Naive thymus-derived CD8-positive, alpha-beta T cell (primary cell): ENCODE data around the gene PDE3B. TPM values are rescaled to one million over a fixed set of nuclear protein-coding genes. Genes with fewer than 3 reads are reported as not detected.

Source experiments
- ATAC-seq, 2 donors: fragments of 150-1000 bp; cut with Tn5 transposase in 1 of 2; sonication (Bioruptor Pico), chemical (Tn5 transposase) in 1 of 2; 1 replicate in 1 of 2; 2 replicates in 1 of 2; pipeline ENCODE4 v1.10.0; 2021; ENCODE audit warnings: mild to moderate bottlenecking in 2 of 2, moderate library complexity in 2 of 2
- POLR2A ChIA-PET: fragments of 350-600 bp; sonication (Branson Sonifier 250); formaldehyde crosslinking; loops from one replicate; lab custom pipeline; 2021; ENCODE audit warnings: antibody characterized with exemption; lab: Charles Lee
- DNase-seq, 10 donors: peaks; one replicate each; pipeline versions ENCODE4 v3.0.0 to v3.0.0-alpha.2; 2020 to 2022
- H3K27ac Mint-ChIP-seq, 10 donors: one replicate each; pipeline ENCODE4 v1.8.0; 2020 to 2022; ENCODE audit warnings: mild to moderate bottlenecking in 10 of 10, mixed read lengths in 10 of 10, moderate library complexity in 4 of 10, inconsistent platforms in 1 of 10
- H3K27me3 Mint-ChIP-seq, 5 donors: one replicate each; pipeline ENCODE4 v1.8.0; 2021 to 2022; ENCODE audit warnings: mixed read lengths in 5 of 5
- H3K36me3 Mint-ChIP-seq, 3 donors: one replicate each; pipeline ENCODE4 v1.8.0; 2020 to 2022; ENCODE audit warnings: mixed read lengths in 3 of 3, mild to moderate bottlenecking in 2 of 3, inconsistent platforms in 1 of 3
- H3K4me1 Mint-ChIP-seq, 4 donors: one replicate each; pipeline ENCODE4 v1.8.0; 2021 to 2022; ENCODE audit warnings: mixed read lengths in 4 of 4
- H3K4me3 Mint-ChIP-seq, 10 donors: one replicate each; pipeline ENCODE4 v1.8.0; 2020 to 2022; ENCODE audit warnings: mild to moderate bottlenecking in 10 of 10, mixed read lengths in 10 of 10, moderate library complexity in 6 of 10, inconsistent platforms in 1 of 10
- H3K9me3 Mint-ChIP-seq, 9 donors: one replicate each; pipeline ENCODE4 v1.8.0; 2020 to 2022; ENCODE audit warnings: mixed read lengths in 9 of 9, mild to moderate bottlenecking in 3 of 9, inconsistent platforms in 1 of 9, moderate library complexity in 1 of 9
- polyA plus RNA-seq, 3 donors: library from polyadenylated mRNA; unstranded; fragments of 300-500 nt; fragmentation: Illumina TruSeq; gene quantifications; one replicate each; pipeline ENCODE4 v1.2.3, GENCODE V29; 2021
- total RNA-seq, 8 experiments: library from RNA in 2 of 8; stranded (reverse) in 2 of 8; gene quantifications; one replicate each; pipeline ENCODE4 v1.2.3 and lab custom pipeline; 2021 to 2026

PDE3B gene
- total and polyA plus RNA-seq, 5 experiments from 2014 or later, result 59.2 to 240 (median 127) TPM

- no peaks in the 10 kb centered on the region for H3K36me3 Mint-ChIP-seq
- H3K27ac Mint-ChIP-seq, result peak within 1 kb of the TSS; percentile 86 to 99 (median 96)
- POLR2A ChIA-PET, result interaction anchor here (0.8 to 3.8 kb wide), 9 partner anchors 14 to 392 kb away, joined by 3 to 31 read pairs (median 4); partner anchors contain the start of genes COPB1 and PSMA1
- ATAC-seq (peak; percentile 82 to 86), DNase-seq (peak; percentile 77 to 94 (median 88))
- peak within 1 kb of the TSS; percentile 88 to 99 (median 96) for H3K4me3 Mint-ChIP-seq
- no peaks in the 10 kb centered on the region for H3K9me3 Mint-ChIP-seq
- H3K4me1 Mint-ChIP-seq, result peaks cover 25 to 46% (median 44%) of the 10 kb centered on the region in 4 donors
- H3K27me3 Mint-ChIP-seq, result no peaks in the 10 kb centered on the region
Measured at GRCh38 chr11:14892036-14892556, 248.5 kb downstream of the PDE3B start, which contains the start of gene CYP2R1. Gene CYP2R1, minus strand, starts transcription at chr11:14892231. Its CDS starts 26 bp downstream, at chr11:14892205.

GRCh38 chr11:14892577-14892976 lies 249.0 kb downstream of the PDE3B start:
- DNase-seq (no peak), ATAC-seq (no peak)
- Mint-ChIP-seq H3K4me3 (peak overlapping the region; percentile 86 to 96 (median 92)), H3K9me3 (no peaks in the 10 kb centered on the region), H3K27me3 (no peaks in the 10 kb centered on the region), H3K27ac (peak overlapping the region; percentile 48 to 93 (median 88)), H3K4me1 (peaks cover 24 to 43% (median 41%) of the 10 kb centered on the region in 4 donors), H3K36me3 (no peaks in the 10 kb centered on the region)
- POLR2A ChIA-PET, result interaction anchor here (1.2 to 3.8 kb wide), 6 partner anchors 14 to 393 kb away, joined by 3 to 31 read pairs (median 13); partner anchors contain the start of genes COPB1 and PSMA1

GRCh38 chr11:14894657-14895598 lies 251.3 kb downstream of the PDE3B start:
- Mint-ChIP-seq H3K4me1 (peaks cover 14 to 22% (median 21%) of the 10 kb centered on the region in 4 donors), H3K27me3 (no peaks in the 10 kb centered on the region), H3K4me3 (no peak overlapping the region), H3K27ac (peak overlapping the region in 1 of 10 donors; percentile 1), H3K9me3 (no peaks in the 10 kb centered on the region), H3K36me3 (no peaks in the 10 kb centered on the region)
- ATAC-seq (no peak), DNase-seq (no peak)
- POLR2A ChIA-PET, result interaction anchor here (0.6 to 3.8 kb wide), 2 partner anchors 9 to 11 kb away, joined by 3 to 31 read pairs; no protein-coding TSS in a partner anchor

- H3K4me3 Mint-ChIP-seq, result no peak overlapping the region
Measured at GRCh38 chr11:14898355-14898754, 254.8 kb downstream of the PDE3B start.

GRCh38 chr11:14898906-14899305 lies 255.3 kb downstream of the PDE3B start:
- Mint-ChIP-seq H3K27me3 (no peaks in the 10 kb centered on the region), H3K4me1 (peaks cover 0 to 7% (median 3%) of the 10 kb centered on the region in 4 donors), H3K36me3 (no peaks in the 10 kb centered on the region), H3K9me3 (no peaks in the 10 kb centered on the region), H3K27ac (no peak overlapping the region), H3K4me3 (no peak overlapping the region)
- no peak for DNase-seq
- POLR2A ChIA-PET, result no interaction called here
- no peak for ATAC-seq

More at GRCh38 chr11:14898355-14898754, 254.8 kb downstream of the PDE3B start:
- H3K27me3 Mint-ChIP-seq, result no peaks in the 10 kb centered on the region
- peaks cover 0 to 5% (median 3%) of the 10 kb centered on the region in 4 donors for H3K4me1 Mint-ChIP-seq
- no peaks in the 10 kb centered on the region for H3K36me3 Mint-ChIP-seq
- ATAC-seq (no peak), DNase-seq (no peak)
- POLR2A ChIA-PET, result no interaction called here
- H3K9me3 Mint-ChIP-seq, result no peaks in the 10 kb centered on the region
- H3K27ac Mint-ChIP-seq, result no peak overlapping the region

GRCh38 chr11:14902650-14903350 lies 259.2 kb downstream of the PDE3B start:
- Mint-ChIP-seq H3K9me3 (no peaks in the 10 kb centered on the region), H3K4me3 (no peak overlapping the region), H3K36me3 (no peaks in the 10 kb centered on the region), H3K27me3 (no peaks in the 10 kb centered on the region), H3K27ac (no peak overlapping the region), H3K4me1 (peaks cover 20 to 33% (median 32%) of the 10 kb centered on the region in 4 donors)
- DNase-seq (no peak), ATAC-seq (no peak)
- POLR2A ChIA-PET, result no interaction called here

GRCh38 chr11:14904745-14905103 lies 261.1 kb downstream of the PDE3B start:
- POLR2A ChIA-PET, result interaction anchor here (1.7 to 5.2 kb wide), 2 partner anchors 12 to 260 kb away, joined by 7 to 31 read pairs; partner anchors contain the start of gene CYP2R1
- Mint-ChIP-seq H3K9me3 (no peaks in the 10 kb centered on the region), H3K4me3 (peak overlapping the region; percentile 93 to 98 (median 95)), H3K36me3 (no peaks in the 10 kb centered on the region), H3K4me1 (peaks cover 24 to 44% (median 43%) of the 10 kb centered on the region in 4 donors), H3K27me3 (no peaks in the 10 kb centered on the region), H3K27ac (peak overlapping the region; percentile 71 to 97 (median 94))
- peak; percentile 56 to 86 (median 78) for DNase-seq
- peak; percentile 54 to 62 for ATAC-seq

GRCh38 chr11:14905104-14906033 lies 261.8 kb downstream of the PDE3B start:
- Mint-ChIP-seq H3K27me3 (no peaks in the 10 kb centered on the region), H3K36me3 (no peaks in the 10 kb centered on the region), H3K9me3 (no peaks in the 10 kb centered on the region), H3K4me3 (peak overlapping the region; percentile 93 to 98 (median 95)), H3K4me1 (peaks cover 24 to 44% (median 43%) of the 10 kb centered on the region in 4 donors), H3K27ac (peak overlapping the region; percentile 82 to 97 (median 94))
- POLR2A ChIA-PET, result interaction anchor here (0.8 to 5.2 kb wide), 4 partner anchors 13 to 385 kb away, joined by 4 to 31 read pairs (median 6); partner anchors contain the start of genes CYP2R1 and PSMA1
- ATAC-seq (peak; percentile 65 to 76), DNase-seq (peak; percentile 65 to 88 (median 82))

GRCh38 chr11:14906578-14906977 lies 263.0 kb downstream of the PDE3B start:
- H3K9me3 Mint-ChIP-seq, result no peaks in the 10 kb centered on the region
- no peaks in the 10 kb centered on the region for H3K27me3 Mint-ChIP-seq
- DNase-seq (peak in 1 of 10 donors; percentile 61), ATAC-seq (no peak)
- peak overlapping the region; percentile 25 to 97 (median 72) for H3K4me3 Mint-ChIP-seq
- H3K36me3 Mint-ChIP-seq, result no peaks in the 10 kb centered on the region
- peaks cover 24 to 44% (median 43%) of the 10 kb centered on the region in 4 donors for H3K4me1 Mint-ChIP-seq
- POLR2A ChIA-PET, result interaction anchor here (0.6 to 5.2 kb wide), 7 partner anchors 14 to 387 kb away, joined by 3 to 31 read pairs (median 4); partner anchors contain the start of genes CYP2R1, PDE3B and PSMA1
- H3K27ac Mint-ChIP-seq, result peak overlapping the region; percentile 24 to 96 (median 82)

- POLR2A ChIA-PET, result interaction anchor here (0.6 to 5.2 kb wide), 7 partner anchors 14 to 387 kb away, joined by 3 to 31 read pairs (median 4); partner anchors contain the start of genes CYP2R1, PDE3B and PSMA1
- Mint-ChIP-seq H3K36me3 (no peaks in the 10 kb centered on the region), H3K9me3 (no peaks in the 10 kb centered on the region), H3K27me3 (no peaks in the 10 kb centered on the region), H3K4me3 (peak overlapping the region in 2 of 10 donors; percentile 41 to 97), H3K4me1 (peaks cover 24 to 44% (median 43%) of the 10 kb centered on the region in 4 donors), H3K27ac (peak overlapping the region; percentile 35 to 96 (median 82))
- DNase-seq (no peak), ATAC-seq (no peak)
Measured at GRCh38 chr11:14906993-14907392, 263.4 kb downstream of the PDE3B start.
